ENCODE measurements around the gene SBF2.
"Not testable (repeated sequence)": the region's sequence is repeated elsewhere in the genome, so short reads cannot be mapped to it uniquely, and the experiment has no call there.

Gene SBF2

GRCh38 chr11:10048350-10048749, 245.7 kb downstream of the SBF2 start:
- DNase-seq = no peak

GRCh38 chr11:10044618-10045017, 249.4 kb downstream of the SBF2 start:
- DNase-seq = no peak

GRCh38 chr11:10042699-10043098, 251.3 kb downstream of the SBF2 start:
- DNase-seq = no peak

GRCh38 chr11:10041748-10042446, 252.1 kb downstream of the SBF2 start:
- no peak for DNase-seq

GRCh38 chr11:10041332-10041731, 252.7 kb downstream of the SBF2 start:
- DNase-seq = no peak

GRCh38 chr11:10038521-10039302, 255.3 kb downstream of the SBF2 start:
- DNase-seq = no peak

- not testable (repeated sequence) for DNase-seq
These were observed 258.1 kb downstream of the SBF2 start for GRCh38 chr11:10035932-10036331.

- no peak for DNase-seq
These were observed 261.1 kb downstream of the SBF2 start for GRCh38 chr11:10032935-10033334.

GRCh38 chr11:10030122-10030490, 263.9 kb downstream of the SBF2 start:
- no peak for DNase-seq

GRCh38 chr11:10029386-10030121, 264.5 kb downstream of the SBF2 start:
- no peak for DNase-seq

GRCh38 chr11:10026514-10026913, 267.5 kb downstream of the SBF2 start:
- no peak for DNase-seq

GRCh38 chr11:10023212-10023611, 270.8 kb downstream of the SBF2 start:
- DNase-seq = no peak

GRCh38 chr11:10022764-10023163, 271.3 kb downstream of the SBF2 start:
- DNase-seq = no peak

- no peak for DNase-seq
These were observed 272.5 kb downstream of the SBF2 start for GRCh38 chr11:10021563-10021962.

GRCh38 chr11:10019906-10020682, 273.9 kb downstream of the SBF2 start:
- no peak for DNase-seq

GRCh38 chr11:10017911-10018310, 276.1 kb downstream of the SBF2 start:
- no peak for DNase-seq

- DNase-seq = no peak
These were observed 277.0 kb downstream of the SBF2 start for GRCh38 chr11:10017050-10017449.

- DNase-seq = no peak
These were observed 282.0 kb downstream of the SBF2 start for GRCh38 chr11:10012068-10012467.

- no peak for DNase-seq
These were observed 288.0 kb downstream of the SBF2 start for GRCh38 chr11:10005955-10006525.

GRCh38 chr11:10004526-10005113, 289.4 kb downstream of the SBF2 start:
- DNase-seq = no peak

- no peak for DNase-seq
These were observed 291.8 kb downstream of the SBF2 start for GRCh38 chr11:10002221-10002620.

GRCh38 chr11:9992306-9992705, 301.7 kb downstream of the SBF2 start:
- no peak for DNase-seq
